Stomach (tissue), 9 donors: ENCODE results near the gene SPINK4. TPM values are rescaled to one million over a fixed set of nuclear protein-coding genes. Genes with fewer than 3 reads are reported as not detected.
A peak's percentile ranks its signal among the peaks of the same experiment; 100 is the strongest.

ENCODE experiments used
- DNase-seq, 2 donors: peaks; one replicate each; pipeline versions ENCODE4 v3.0.0 to v3.0.0-alpha.2; 2013 to 2019
- H3K27ac ChIP-seq, 5 donors: fragments of 200-600 bp in 4 of 5; sonication (generic) in 4 of 5; one replicate each; pipeline ENCODE4 v1.5.1; 2013 to 2019; ENCODE audit warnings: mild to moderate bottlenecking in 1 of 5, moderate library complexity in 1 of 5
- H3K27me3 ChIP-seq, 3 donors: fragments of 200-600 bp; sonication (generic); one replicate each; pipeline ENCODE4 v1.5.1; 2017 to 2019; ENCODE audit warnings: mixed run types in 1 of 3
- H3K36me3 ChIP-seq, 4 donors: fragments of 200-600 bp; sonication (generic); 1 replicate in 3 of 4; 2 replicates in 1 of 4; pipeline ENCODE4 v1.5.1; 2016 to 2019
- H3K4me1 ChIP-seq, 4 donors: fragments of 200-600 bp; sonication (generic); one replicate each; pipeline ENCODE4 v1.5.1; 2016 to 2019
- H3K4me3 ChIP-seq, 4 donors: fragments of 200-600 bp; sonication (generic) in 3 of 4; one replicate each; pipeline ENCODE4 v1.5.1; 2016 to 2019; ENCODE audit warnings: mild to moderate bottlenecking in 1 of 4
- H3K9me3 ChIP-seq, 4 donors: fragments of 200-600 bp; sonication (generic); one replicate each; pipeline ENCODE4 v1.5.1; 2016 to 2019
- EP300 ChIP-seq: sonication (generic); formaldehyde crosslinking; IDR thresholded peaks from one replicate; pipeline ENCODE4 v1.6.1; 2017; ENCODE audit warnings: antibody characterized with exemption
- POLR2A ChIP-seq, 4 donors: fragments of 450-650 bp; IDR thresholded peaks; one replicate each; pipeline ENCODE4 v1.6.1; 2016; ENCODE audit warnings: antibody characterized with exemption in 4 of 4, control low read depth in 2 of 4, mild to moderate bottlenecking in 1 of 4, moderate library complexity in 1 of 4
- POLR2AphosphoS5 ChIP-seq, 3 donors: sonication (generic); formaldehyde crosslinking; IDR thresholded peaks; one replicate each; pipeline ENCODE4 v1.6.1; 2016; ENCODE audit warnings: antibody characterized with exemption in 3 of 3
- WGBS, 5 donors: extraction: QIAGEN DNeasy Blood & Tissue Kit in 3 of 5; methylation state at CpG; one replicate each; pipeline versions ENCODE4 v1.1.5 to v1.1.7; 2013 to 2018; 5-methylcytosine and 5-hydroxymethylcytosine counted together
- intact Hi-C: fragments of 100-400 bp; cut with DNase I; formaldehyde crosslinking; loops from one replicate; pipeline ENCODE4 v1.15.1; 2023; ENCODE audit warnings: low total_unique reads
- polyA plus RNA-seq, 3 donors: library from polyadenylated mRNA; stranded (reverse); fragments of 200-250 nt; gene quantifications; one replicate each; pipeline ENCODE4 v1.2.3, GENCODE V29; 2013
- total RNA-seq, 5 donors: library from RNA; depleted of rRNA; stranded (reverse); fragments of >200 nt; gene quantifications; one replicate each; pipeline versions ENCODE4 v1.1.0 to v1.2.3, GENCODE V29; 2014 to 2016
- TF ChIP-seq, protein P1 (sequence below), 7 experiments: fragments of 450-650 bp in 4 of 7; fragments of 200-600 bp in 3 of 7; sonication (generic) in 3 of 7; IDR thresholded peaks; one replicate each; pipeline ENCODE4 v1.5.1; 2016 to 2019; ENCODE audit warnings: antibody characterized with exemption in 7 of 7, control low read depth in 2 of 7, mild to moderate bottlenecking in 1 of 7
- donor health status: healthy with polysubstance abuse.
- donor health status: Bipolar disorder and iron deficiency.
- donor health status: healthy.

Gene SPINK4
- total and polyA plus RNA-seq, 8 donors: 2.1 to 29.5 (median 19.1) TPM; not detected in 5

DNA sequence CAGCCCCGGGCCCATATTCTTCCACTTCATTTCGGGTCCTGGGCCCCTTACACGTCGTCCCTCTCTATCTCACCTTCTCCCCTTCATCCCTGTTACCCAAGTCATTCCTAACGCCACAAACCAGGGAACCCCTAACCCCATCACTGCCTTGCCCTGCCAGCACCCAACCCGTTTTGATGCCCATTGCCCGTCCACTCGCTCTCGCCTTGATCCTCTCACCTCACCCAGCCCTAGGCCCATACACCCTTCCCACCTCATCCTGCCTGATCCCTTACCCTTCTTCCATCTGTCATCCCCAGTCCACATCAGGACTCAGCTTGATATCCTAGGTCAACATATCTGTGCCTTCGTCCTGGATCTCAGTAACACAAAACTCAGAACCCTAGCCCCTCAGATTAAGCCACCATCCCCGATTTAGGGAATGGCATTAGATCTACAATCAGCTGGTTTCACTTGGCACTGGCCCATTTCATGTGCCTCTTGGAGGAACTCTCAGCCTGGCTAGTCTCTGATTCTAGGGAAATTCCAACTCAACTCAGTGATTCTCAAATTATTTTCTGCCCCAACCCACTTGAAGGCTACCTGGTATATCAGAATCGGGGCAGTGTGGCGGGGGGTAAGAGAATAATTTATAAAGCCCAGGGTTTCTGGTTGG lies 25.4 kb downstream of the SPINK4 start:
- Histone ChIP-seq H3K9me3 (no peaks in the 10 kb centered on the region), H3K36me3 (peaks cover 26 to 66% (median 63%) of the 10 kb centered on the region in 4 donors), H3K4me3 (peak overlapping the region; percentile 86 to 93 (median 88)), H3K27me3 (no peaks in the 10 kb centered on the region), H3K27ac (peak overlapping the region; percentile 85 to 95 (median 94)), H3K4me1 (peaks cover 19 to 48% (median 35%) of the 10 kb centered on the region in 4 donors)
- intact Hi-C loops: no loop called here
- WGBS, 5 donors: 17 to 23% (median 19%) methylated on average over 13 of the region's 13 CpGs
- DNase-seq: peak in 1 of 2 donors; percentile 37
- TF ChIP-seq EP300: no peak
- TF ChIP-seq, protein P1, sequence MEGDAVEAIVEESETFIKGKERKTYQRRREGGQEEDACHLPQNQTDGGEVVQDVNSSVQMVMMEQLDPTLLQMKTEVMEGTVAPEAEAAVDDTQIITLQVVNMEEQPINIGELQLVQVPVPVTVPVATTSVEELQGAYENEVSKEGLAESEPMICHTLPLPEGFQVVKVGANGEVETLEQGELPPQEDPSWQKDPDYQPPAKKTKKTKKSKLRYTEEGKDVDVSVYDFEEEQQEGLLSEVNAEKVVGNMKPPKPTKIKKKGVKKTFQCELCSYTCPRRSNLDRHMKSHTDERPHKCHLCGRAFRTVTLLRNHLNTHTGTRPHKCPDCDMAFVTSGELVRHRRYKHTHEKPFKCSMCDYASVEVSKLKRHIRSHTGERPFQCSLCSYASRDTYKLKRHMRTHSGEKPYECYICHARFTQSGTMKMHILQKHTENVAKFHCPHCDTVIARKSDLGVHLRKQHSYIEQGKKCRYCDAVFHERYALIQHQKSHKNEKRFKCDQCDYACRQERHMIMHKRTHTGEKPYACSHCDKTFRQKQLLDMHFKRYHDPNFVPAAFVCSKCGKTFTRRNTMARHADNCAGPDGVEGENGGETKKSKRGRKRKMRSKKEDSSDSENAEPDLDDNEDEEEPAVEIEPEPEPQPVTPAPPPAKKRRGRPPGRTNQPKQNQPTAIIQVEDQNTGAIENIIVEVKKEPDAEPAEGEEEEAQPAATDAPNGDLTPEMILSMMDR (IDR thresholded peaks at IDR 0.05): no peak
- TF ChIP-seq POLR2AphosphoS5 (IDR thresholded peaks at IDR 0.05): no peak
- TF ChIP-seq POLR2A (IDR thresholded peaks at IDR 0.05): peak in 1 of 4 donors; percentile 16

DNA sequence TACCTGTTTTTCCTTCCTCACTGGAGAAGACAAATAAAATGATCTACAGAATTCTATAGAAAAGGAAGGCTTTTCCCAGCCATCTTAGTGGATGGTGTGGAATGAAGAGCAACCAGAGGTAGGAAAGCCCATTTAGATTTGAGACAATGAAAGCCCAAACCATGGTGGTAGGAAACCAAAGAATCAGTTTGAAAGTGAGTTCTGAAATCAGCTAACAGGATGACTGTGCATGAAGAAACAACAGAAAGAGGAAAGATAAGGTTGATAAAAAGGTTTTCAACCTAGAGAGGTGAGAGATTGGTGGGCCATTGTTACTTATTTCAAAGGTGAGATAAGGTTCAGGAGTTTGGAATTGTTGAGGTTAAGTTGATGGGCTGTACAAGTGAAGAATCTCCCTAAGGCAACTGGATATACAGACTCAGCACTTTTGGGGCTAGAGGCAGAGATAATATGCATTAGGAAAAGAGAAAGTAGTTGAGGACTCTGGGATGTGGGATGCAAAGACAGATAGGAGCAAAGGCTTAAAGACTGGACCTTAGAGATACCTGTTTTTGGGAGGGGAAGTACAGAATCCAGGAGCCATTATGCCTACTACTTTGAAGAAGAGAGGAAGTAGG lies 27.3 kb downstream of the SPINK4 start:
- H3K36me3 ChIP-seq: peaks cover 23 to 66% (median 63%) of the 10 kb centered on the region in 4 donors
- no peak for TF ChIP-seq EP300
- no peak for TF ChIP-seq POLR2AphosphoS5 (IDR thresholded peaks at IDR 0.05)
- no peak for TF ChIP-seq POLR2A (IDR thresholded peaks at IDR 0.05)
- TF ChIP-seq, protein P1 (IDR thresholded peaks at IDR 0.05): no peak
- DNase-seq: no peak
- no peak overlapping the region for H3K4me3 ChIP-seq
- intact Hi-C loops: no loop called here
- no peaks in the 10 kb centered on the region for H3K27me3 ChIP-seq
- no peaks in the 10 kb centered on the region for H3K9me3 ChIP-seq
- peaks cover 19 to 37% (median 32%) of the 10 kb centered on the region in 4 donors for H3K4me1 ChIP-seq
- no peak overlapping the region for H3K27ac ChIP-seq

DNA sequence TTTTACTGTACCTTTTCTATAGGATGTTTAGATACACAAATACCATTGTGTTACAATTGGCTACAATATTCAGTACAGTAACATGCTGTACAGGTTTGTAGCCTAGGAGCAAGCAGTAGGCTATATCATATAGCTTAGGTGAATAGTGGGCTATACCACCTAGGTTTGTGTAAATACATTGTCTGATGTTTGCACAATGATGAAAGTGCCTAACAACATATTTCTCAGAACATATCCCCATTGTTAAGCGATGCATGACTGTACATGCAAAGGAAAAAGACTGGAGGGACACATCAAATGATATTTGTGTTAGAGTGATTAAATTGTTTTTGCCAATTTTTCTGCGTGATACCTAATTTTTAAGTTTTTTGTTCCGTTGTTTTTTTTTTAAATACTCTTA lies 30.2 kb downstream of the SPINK4 start:
- Histone ChIP-seq H3K9me3 (no peaks in the 10 kb centered on the region), H3K4me1 (peaks cover 12 to 24% (median 17%) of the 10 kb centered on the region in 4 donors), H3K4me3 (no peak overlapping the region), H3K36me3 (peaks cover 37 to 91% (median 88%) of the 10 kb centered on the region in 4 donors), H3K27ac (no peak overlapping the region), H3K27me3 (no peaks in the 10 kb centered on the region)
- no peak for DNase-seq
- WGBS, 5 donors: 85 to 95% (median 93%) methylated on average over 3 of the region's 3 CpGs
- intact Hi-C loops: no loop called here
- TF ChIP-seq, protein P1 (IDR thresholded peaks at IDR 0.05): no peak
- TF ChIP-seq POLR2A (IDR thresholded peaks at IDR 0.05) (no peak), POLR2AphosphoS5 (IDR thresholded peaks at IDR 0.05) (no peak), EP300 (no peak)

DNA sequence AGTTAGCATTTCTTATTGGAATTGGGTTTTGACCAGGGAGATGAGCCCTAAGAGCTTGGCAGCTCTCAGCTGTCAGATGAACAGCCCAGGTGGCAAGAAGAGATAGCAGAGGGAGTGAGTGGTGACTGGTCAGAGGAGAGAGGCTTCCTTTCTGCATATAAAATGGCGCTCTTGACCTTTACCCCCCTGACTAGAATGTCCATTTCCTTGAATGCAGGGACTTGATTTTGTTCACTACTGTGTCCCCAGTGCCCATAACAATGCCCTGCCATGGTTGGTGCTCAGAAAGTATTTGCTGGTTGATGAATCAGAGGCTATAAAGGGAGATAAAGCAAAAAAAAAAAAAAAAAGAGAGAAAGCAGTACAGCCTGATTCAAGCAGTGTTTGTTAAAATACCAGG lies 32.1 kb downstream of the SPINK4 start:
- H3K9me3 ChIP-seq: no peaks in the 10 kb centered on the region
- H3K27me3 ChIP-seq: no peaks in the 10 kb centered on the region
- intact Hi-C loops: no loop called here
- H3K36me3 ChIP-seq: peaks cover 46 to 100% (median 100%) of the 10 kb centered on the region in 4 donors
- no peak for TF ChIP-seq EP300
- TF ChIP-seq POLR2A (IDR thresholded peaks at IDR 0.05): no peak
- TF ChIP-seq, protein P1 (IDR thresholded peaks at IDR 0.05): no peak
- TF ChIP-seq POLR2AphosphoS5 (IDR thresholded peaks at IDR 0.05): no peak
- H3K4me1 ChIP-seq: peaks cover 0 to 5% (median under 1%) of the 10 kb centered on the region in 4 donors
- no peak for DNase-seq
- peak overlapping the region in 1 of 5 donors; percentile 45 for H3K27ac ChIP-seq
- no peak overlapping the region for H3K4me3 ChIP-seq
- WGBS, 5 donors: 77 to 98% (median 93%) methylated on average over 1 of the region's 1 CpG
